GM19463 (cell line): ENCODE results near the gene ORMDL2.
"Not testable (repeated sequence)": the region's sequence is repeated elsewhere in the genome, so short reads cannot be mapped to it uniquely, and the experiment has no call there.

Experiments used
- ATAC-seq: cut with Tn5 transposase; IDR thresholded peaks from one replicate; pipeline ENCODE4 v1.9.1; 2021; ENCODE audit warnings: mild to moderate bottlenecking, moderate library complexity; ENCODE audit not compliant: unreplicated experiment

ORMDL2 gene

GRCh38 chr12:55850401-55850800 is 32.6 kb downstream of the ORMDL2 start:
- ATAC-seq: no peak

GRCh38 chr12:55850893-55851292 is 33.1 kb downstream of the ORMDL2 start:
- no peak for ATAC-seq

GRCh38 chr12:55852740-55853139 is 34.9 kb downstream of the ORMDL2 start:
- no peak for ATAC-seq

GRCh38 chr12:55861396-55861795 is 43.6 kb downstream of the ORMDL2 start:
- ATAC-seq: no peak

- ATAC-seq: no peak
Measured at GRCh38 chr12:55861871-55862270, 44.0 kb downstream of the ORMDL2 start.

- ATAC-seq: no peak
Measured at GRCh38 chr12:55862286-55862685, 44.4 kb downstream of the ORMDL2 start.

- not testable (repeated sequence) for ATAC-seq
Measured at GRCh38 chr12:55862931-55863330, 45.1 kb downstream of the ORMDL2 start.

- no peak for ATAC-seq
Measured at GRCh38 chr12:55865327-55865726, 47.5 kb downstream of the ORMDL2 start.

- not testable (repeated sequence) for ATAC-seq
Measured at GRCh38 chr12:55866454-55867004, 48.7 kb downstream of the ORMDL2 start.
